ENCODE data around the gene AKT3.

DNA sequence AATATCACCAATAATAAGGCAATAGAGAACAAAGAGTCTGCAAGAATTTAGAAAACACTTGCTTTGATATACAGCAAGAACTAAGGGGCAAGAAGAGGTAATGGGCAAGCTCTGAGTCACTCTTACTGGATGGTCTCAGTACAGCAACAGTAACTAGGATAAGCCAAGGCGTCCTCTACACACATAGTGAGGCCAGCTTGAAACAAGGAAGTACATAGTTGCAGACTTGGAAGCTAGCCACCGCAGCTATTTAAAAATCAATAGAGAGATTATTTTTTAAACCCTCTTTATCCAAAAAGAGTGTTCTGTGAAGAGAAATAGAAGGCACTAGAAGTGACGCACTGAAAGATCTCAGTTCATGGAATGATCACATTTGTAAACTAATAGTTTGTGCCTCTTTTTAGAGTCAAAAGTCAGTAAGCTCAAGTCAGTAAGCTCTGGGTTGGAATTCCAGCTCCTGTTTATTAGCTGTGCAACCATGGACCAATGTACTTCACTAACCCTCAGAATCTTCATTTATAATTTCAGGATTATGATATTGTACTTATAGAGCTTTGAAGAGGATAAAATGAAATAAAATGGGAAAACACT is 118.6 kb downstream of the AKT3 start:
- TF ChIP-seq EP300 (IDR thresholded peaks at IDR 0.05) (no peak), POLR2A (IDR thresholded peaks at IDR 0.05) (no peak)
- TF ChIP-seq, protein P1, sequence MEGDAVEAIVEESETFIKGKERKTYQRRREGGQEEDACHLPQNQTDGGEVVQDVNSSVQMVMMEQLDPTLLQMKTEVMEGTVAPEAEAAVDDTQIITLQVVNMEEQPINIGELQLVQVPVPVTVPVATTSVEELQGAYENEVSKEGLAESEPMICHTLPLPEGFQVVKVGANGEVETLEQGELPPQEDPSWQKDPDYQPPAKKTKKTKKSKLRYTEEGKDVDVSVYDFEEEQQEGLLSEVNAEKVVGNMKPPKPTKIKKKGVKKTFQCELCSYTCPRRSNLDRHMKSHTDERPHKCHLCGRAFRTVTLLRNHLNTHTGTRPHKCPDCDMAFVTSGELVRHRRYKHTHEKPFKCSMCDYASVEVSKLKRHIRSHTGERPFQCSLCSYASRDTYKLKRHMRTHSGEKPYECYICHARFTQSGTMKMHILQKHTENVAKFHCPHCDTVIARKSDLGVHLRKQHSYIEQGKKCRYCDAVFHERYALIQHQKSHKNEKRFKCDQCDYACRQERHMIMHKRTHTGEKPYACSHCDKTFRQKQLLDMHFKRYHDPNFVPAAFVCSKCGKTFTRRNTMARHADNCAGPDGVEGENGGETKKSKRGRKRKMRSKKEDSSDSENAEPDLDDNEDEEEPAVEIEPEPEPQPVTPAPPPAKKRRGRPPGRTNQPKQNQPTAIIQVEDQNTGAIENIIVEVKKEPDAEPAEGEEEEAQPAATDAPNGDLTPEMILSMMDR (IDR thresholded peaks at IDR 0.05), result no peak

All from sigmoid colon (tissue), 4 donors.